Muscle of back (tissue), 13 donors: ENCODE data around the gene CAV2. TPM values are rescaled to one million over a fixed set of nuclear protein-coding genes. Genes with fewer than 3 reads are reported as not detected.
A peak's percentile ranks its signal among the peaks of the same experiment; 100 is the strongest.
"Not testable (repeated sequence)": the region's sequence is repeated elsewhere in the genome, so short reads cannot be mapped to it uniquely, and the experiment has no call there.

ENCODE experiments used
- DNase-seq, 3 donors: peaks; one replicate each; pipeline versions ENCODE4 v3.0.0 to v3.0.0-alpha.2; 2013
- long read RNA-seq, 9 donors: transcript quantifications; one replicate each; lab custom pipeline, GENCODE V29; 2026
- polyA plus RNA-seq, 10 donors: library from polyadenylated mRNA; unstranded; fragments of 120-200 nt; gene quantifications; one replicate each; pipeline ENCODE4 v1.2.1, GENCODE V29; 2013; ENCODE audit not compliant: insufficient read length in 10 of 10

CAV2 gene, protein sequence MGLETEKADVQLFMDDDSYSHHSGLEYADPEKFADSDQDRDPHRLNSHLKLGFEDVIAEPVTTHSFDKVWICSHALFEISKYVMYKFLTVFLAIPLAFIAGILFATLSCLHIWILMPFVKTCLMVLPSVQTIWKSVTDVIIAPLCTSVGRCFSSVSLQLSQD
- polyA plus RNA-seq, result 10 to 100 TPM; 37.7 to 79.5 (median 53.8) TPM
- long read RNA-seq, donor 1, transcript CAV2-201 (3 exons, 3,301 nt), result major isoform, 16 of 20 reads
- long read RNA-seq, donor 1, partial matches to known transcripts, result 0 of 20 reads
- long read RNA-seq, donor 1, other reads (novel, unspliced or antisense), result 0 of 20 reads
- long read RNA-seq, donor 2, transcript CAV2-201 (3 exons, 3,301 nt), result major isoform, 19 of 25 reads
- long read RNA-seq, donor 2, partial matches to known transcripts, result 0 of 25 reads
- long read RNA-seq, donor 2, other reads (novel, unspliced or antisense), result 0 of 25 reads
- long read RNA-seq, donor 3, result 0 reads
- long read RNA-seq, donor 4, transcript CAV2-201 (3 exons, 3,301 nt), result major isoform, 22 of 23 reads
- long read RNA-seq, donor 4, partial matches to known transcripts, result 0 of 23 reads
- long read RNA-seq, donor 4, other reads (novel, unspliced or antisense), result 0 of 23 reads
- long read RNA-seq, donor 5, transcript CAV2-201 (3 exons, 3,301 nt), result major isoform, 21 of 32 reads
- long read RNA-seq, donor 5, transcript CAV2-203 (2 exons, 1,179 nt), result minor isoform, 8 of 32 reads
- long read RNA-seq, donor 5, partial matches to known transcripts, result 0 of 32 reads
- long read RNA-seq, donor 5, other reads (novel, unspliced or antisense), result 0 of 32 reads
- long read RNA-seq, donor 6, transcript CAV2-201 (3 exons, 3,301 nt), result major isoform, 23 of 26 reads
- long read RNA-seq, donor 6, partial matches to known transcripts, result 0 of 26 reads
- long read RNA-seq, donor 6, other reads (novel, unspliced or antisense), result 0 of 26 reads
- long read RNA-seq, donor 7, transcript CAV2-201 (3 exons, 3,301 nt), result major isoform, 14 of 20 reads
- long read RNA-seq, donor 7, partial matches to known transcripts, result 0 of 20 reads
- long read RNA-seq, donor 7, other reads (novel, unspliced or antisense), result 0 of 20 reads
- long read RNA-seq, donor 8, transcript CAV2-201 (3 exons, 3,301 nt), result major isoform, 14 of 18 reads
- long read RNA-seq, donor 8, partial matches to known transcripts, result 0 of 18 reads
- long read RNA-seq, donor 8, other reads (novel, unspliced or antisense), result 0 of 18 reads
- long read RNA-seq, donor 9, transcript CAV2-201 (3 exons, 3,301 nt), result major isoform, 5 of 7 reads
- long read RNA-seq, donor 9, partial matches to known transcripts, result 0 of 7 reads
- long read RNA-seq, donor 9, other reads (novel, unspliced or antisense), result 0 of 7 reads

DNA sequence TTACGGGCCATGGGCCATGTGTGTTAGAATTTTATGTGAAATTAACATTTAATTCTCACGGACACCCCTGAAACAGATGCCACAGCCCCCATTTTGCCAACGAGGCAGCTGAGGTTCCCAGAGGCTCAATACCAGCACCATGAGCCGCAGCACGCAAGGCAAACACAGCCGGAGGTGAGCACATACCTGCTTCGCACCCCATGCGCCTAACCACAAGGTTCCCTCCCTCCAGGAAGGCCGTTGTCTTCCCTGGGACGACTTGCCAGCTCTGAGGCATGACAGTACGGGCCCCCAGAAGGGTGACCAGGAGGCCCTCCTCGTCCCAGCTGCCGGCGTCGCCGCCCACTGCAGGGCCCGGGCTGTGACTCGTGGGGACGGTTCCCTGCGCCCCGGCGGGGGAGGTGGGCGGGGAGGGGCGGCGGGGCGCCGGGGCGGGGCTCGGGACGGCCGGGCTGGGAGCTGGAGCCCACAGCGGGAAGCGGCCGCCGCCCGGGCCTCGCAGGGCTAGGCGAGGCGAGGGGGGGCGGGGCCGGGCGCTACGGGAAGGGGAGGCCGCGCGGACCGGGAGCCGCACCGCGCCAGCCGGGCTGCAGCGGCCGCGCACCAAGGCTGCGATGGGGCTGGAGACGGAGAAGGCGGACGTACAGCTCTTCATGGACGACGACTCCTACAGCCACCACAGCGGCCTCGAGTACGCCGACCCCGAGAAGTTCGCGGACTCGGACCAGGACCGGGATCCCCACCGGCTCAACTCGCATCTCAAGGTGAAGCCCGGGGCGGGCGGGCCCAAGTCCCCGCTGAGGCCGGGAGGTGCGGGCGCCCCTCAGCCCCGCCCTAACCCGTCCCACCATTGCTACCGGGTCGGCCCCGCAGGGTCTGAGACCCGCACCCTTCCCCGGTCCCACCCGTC is at the start of gene CAV2:
TSS of gene CAV2 (plus strand) at position 571 of the 910 bp plus-strand sequence. CDS start at position 615, 44 bp downstream.
- peak; percentile 53 to 80 (median 68) for DNase-seq

DNA sequence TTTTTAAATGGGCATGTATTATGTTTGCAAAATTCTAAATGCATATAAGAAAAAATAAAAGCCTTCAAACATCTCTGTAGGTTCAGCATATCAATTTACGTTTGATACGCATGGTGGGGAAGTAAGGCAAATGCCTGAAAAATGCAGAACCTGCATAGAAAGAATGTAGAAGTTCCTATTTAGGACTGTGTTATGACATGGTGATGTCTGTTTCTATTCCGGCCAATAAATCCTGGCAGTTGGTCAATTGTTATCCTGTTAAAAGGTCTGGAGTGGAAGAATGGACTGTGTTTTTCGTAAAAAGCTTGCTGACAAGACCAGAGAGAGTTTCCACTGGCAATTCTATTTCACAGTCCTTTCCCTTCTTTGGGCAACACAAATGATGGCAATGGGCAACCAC is 49.6 kb upstream of the CAV2 start:
- peak in 2 of 3 donors; percentile 64 to 69 for DNase-seq

DNA sequence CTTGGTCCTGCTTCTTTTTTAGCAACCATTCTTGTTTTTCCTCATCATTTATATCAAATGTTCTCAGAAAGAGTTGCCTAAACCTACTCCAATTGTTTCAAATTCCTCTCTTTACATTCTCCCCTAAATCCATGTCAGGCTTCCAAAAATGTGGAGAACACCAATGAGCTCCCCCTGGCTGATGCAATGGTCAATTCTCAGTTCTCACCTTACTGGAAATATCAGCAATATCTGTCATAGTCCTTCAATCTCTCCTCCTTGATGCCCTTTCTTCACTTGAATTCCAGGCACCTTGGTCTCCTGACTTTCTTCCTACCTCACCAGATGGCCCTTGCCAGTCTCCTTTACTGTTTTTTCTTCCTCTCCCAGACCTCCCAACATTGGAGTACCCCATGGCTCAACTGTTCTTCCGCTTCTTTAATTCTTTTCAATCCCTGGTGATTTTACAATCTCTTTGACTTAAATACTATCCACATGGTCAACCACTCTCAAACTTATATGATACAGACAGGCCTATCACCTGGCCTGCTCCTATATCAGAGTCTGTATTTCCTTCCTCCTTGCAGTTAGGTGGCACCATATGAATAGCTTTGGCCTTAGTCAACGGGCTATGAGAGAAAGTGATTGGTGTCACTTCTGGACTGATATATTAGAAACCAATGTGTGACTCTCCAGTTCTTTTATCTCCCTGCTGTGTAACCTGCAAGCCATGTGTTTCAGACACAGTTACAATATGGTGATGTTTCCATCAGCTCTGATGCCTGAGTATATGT is 47.4 kb upstream of the CAV2 start:
- DNase-seq, result no peak

DNA sequence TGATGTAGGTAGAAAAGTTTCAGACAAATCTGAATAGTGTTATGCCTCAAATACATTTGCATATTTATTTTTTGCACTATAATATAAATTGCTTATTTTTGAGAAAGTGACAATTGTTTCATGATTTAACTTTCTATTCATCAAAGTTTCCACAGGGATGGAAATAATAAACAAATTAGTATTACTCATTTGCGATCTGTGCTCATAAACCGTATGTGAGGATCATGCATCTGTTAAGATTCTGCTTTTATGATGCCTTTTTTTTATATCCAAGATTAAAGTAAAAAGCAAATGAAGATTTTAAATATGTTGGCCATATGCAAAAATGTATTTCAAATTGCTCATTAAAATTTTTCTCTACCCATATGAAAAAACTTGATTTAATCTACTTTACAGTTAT is 45.2 kb upstream of the CAV2 start:
- DNase-seq, result no peak

DNA sequence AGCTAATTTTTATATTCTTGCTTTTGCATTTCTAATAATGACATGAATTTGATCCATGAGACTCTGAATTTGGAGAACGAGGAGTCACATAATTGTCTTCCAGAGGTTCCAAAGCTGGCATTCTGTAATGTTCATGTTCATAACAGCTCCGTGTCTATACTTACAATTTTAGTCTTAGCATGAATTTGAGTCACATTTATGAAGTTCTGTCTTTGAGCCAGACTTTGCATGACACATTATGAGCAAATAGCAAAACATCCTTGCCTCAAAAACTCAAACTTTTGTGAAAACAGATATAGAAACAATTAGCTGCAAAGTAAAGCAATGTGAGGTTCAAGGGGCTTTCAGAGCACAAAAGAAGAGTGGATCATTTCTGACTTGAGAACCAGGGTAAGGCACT is 44.5 kb upstream of the CAV2 start:
- no peak for DNase-seq

DNA sequence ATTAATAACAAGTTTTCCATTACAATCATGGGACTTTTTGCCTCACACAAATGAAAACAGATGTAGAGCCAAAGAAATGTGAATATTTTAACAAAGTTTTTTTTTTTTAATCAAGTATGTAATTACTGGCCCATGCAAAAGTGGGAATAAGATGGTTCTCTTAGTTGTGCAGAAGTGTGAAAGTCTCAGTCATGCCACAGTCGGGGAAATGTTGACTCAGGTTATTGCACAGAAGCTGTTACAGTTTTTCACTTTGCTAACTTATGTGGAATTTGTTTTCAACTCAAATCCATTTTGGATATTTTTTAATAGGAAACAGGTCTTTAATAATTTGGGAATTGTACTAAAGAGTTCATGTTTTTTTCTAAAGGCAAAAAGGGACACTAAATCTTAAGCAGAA is 44.0 kb upstream of the CAV2 start:
- no peak for DNase-seq

DNA sequence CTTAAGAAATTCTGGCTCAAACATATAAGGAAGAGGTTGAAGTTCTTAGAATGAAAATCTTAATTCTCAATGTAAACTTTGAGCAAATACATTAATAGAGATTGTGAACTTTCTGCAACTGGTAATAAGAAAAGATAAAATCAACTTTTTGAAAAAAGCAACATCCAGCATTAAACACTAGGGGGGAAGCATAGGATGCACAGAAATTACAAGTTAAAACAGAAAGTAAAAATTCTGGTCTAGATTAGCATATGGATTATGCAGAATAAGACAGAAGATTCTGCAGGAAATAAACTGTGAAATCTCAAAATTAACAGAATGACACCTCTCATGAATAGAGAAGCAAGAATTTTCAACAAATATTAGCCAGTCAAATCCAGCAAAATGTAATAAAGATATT is 38.0 kb upstream of the CAV2 start:
- DNase-seq, result no peak

DNA sequence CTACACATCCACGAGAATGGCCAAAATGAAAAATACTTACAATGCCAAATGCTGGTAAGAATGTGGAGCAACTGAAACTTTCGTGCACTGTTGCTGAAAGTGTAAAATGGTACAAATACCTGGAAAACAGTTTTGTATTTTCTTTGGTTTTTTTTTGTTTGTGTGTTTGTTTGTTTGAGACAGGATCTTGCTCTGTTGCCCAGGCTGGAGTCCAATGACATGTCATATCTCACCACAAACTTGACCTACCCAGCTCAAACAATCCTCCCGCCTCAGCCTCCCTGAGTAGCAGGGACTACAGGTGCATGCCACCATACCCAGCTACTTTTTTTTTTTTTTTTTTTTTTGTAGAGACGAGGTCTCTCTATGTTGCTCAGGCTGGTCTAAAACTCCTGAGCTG is 35.6 kb upstream of the CAV2 start:
- no peak for DNase-seq

DNA sequence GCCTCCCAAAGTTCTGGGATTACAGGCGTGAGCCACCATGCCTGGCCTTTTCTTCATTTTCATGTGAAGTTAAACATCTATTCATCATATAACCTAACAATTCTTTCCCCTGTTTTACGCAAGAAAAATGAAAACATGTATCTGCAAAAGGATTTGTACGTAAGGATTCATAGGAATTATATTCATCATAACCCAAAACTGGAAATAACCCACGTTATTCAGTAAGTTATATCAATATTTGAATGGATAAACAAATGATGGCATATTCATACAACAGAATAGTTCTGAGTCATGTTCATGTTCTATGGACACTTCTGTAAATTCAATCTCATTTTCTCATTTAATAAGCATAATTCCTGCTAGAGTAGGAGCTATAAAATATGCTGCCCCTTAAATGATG is 35.2 kb upstream of the CAV2 start:
- no peak for DNase-seq

DNA sequence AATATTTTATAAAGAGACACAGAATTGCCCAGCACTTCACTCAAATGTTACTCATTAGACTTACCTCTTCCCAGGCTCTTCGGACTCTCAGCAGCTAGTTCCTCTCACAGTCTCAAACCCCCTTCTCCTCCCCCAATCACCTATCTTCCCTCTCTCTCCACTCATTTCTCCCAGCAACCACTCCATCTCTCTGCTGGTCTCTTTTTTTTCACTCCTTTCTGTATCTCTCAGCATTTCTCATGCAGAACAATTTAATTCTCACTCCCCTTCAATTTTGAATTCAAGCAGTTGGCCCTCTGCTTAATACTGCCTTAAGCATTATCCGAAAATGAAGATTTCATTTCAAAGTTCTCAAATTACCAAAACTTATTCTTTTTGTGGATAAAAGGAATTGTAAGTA is 34.4 kb upstream of the CAV2 start:
- DNase-seq, result no peak

DNA sequence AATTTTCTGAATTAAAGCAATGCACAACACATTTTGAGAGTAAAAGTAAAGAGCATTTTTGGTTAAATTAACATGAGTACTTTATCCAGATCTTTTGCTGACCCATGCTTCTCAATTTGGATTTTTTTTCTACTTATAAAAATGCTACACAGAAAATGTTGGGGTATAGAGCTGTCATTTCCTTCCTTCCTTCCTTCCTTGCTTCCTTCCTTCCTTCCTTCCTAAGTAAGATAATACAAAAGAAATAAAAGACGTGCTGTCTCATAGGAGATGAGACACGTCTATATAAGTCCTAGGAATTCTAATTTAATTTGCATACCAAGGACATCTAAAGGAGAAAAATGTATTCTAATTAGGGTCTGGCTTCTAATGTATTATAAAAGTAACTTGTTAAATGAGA is 31.0 kb upstream of the CAV2 start:
- no peak for DNase-seq

DNA sequence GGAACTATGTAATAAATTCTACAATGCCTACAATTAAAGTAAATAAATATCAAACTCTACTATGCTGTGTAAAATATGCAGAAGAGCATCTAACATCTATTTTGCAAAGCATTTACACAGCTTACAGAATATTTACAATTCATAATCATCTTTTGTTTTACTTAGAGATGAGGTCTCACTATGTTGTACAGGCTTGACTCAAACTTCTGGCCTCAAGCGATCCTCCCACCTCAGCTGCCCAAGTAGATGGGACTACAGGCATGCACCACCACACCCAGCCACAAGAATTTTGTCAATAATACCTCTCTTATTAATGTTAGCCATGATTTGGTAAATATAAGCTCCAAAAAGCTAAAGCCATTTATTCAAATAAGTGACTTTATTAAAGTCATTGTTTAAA is 21.9 kb upstream of the CAV2 start:
- DNase-seq, result no peak

DNA sequence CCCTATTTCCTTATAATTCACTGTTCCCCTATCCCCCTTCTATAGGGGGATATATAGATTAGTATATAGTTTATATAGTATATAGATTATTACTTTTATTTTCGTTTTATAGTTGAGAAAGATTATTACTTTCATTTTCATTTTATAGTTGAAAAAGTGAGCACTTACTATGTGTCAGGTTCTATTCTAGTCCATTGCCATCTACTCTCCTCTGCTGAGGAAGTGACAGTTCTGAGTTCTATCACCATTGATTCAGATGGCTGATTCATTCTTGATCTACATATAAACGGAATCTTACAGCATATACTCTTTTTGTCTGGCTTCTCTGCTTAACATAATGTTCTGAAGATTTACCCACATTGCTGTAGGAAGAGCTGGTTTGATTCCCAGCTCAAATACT is 20.7 kb upstream of the CAV2 start:
- DNase-seq, result no peak

DNA sequence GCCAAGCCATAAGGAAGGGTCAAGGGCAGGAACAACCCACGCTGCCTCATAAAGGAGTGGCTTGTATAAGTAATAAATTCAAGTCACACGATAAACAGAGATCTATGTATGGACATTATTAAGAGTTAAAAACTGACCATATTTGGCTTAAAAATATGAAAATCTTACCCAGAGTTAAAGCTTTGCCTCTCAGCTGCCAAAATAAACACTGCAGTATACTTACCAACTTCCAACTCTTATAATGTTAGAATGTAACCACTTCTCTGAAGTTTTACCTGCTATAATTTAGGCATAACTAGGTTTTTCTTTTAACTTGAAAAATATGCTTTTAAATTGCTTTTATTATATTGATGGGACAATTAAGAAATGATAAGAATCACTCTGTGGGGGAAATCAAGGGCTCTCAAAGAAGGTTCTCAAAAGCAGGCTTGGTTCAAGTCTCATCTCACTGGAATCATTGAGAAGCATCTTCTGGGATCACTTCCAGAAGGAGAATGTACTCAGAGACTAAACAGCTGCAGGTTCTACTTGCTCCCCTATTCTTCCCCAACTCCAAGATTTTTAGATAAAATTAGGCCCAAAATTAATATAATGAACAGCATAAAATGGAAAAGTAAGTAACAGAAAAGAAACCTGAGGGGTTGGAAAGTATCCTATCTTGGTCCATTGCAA is 16.1 kb upstream of the CAV2 start:
- no peak for DNase-seq

DNA sequence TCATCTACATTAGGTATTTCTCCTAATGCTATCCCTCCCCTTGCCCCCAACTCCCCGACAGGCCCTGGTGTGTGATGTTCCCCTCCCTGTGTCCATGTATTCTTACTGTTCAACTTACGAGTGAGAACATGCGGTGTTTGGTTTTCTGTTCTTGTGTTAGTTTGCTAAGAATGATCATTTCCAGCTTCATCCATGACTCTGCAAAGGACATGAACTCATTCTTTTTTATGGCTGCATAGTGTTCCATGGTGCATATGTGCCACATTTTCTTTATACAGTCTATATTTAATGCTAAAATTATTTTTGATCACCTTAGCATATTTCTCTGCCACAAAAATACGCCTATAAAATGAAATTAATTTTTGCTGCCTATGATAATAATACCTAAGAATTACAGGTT is 15.1 kb upstream of the CAV2 start:
- DNase-seq, result not testable (repeated sequence)

DNA sequence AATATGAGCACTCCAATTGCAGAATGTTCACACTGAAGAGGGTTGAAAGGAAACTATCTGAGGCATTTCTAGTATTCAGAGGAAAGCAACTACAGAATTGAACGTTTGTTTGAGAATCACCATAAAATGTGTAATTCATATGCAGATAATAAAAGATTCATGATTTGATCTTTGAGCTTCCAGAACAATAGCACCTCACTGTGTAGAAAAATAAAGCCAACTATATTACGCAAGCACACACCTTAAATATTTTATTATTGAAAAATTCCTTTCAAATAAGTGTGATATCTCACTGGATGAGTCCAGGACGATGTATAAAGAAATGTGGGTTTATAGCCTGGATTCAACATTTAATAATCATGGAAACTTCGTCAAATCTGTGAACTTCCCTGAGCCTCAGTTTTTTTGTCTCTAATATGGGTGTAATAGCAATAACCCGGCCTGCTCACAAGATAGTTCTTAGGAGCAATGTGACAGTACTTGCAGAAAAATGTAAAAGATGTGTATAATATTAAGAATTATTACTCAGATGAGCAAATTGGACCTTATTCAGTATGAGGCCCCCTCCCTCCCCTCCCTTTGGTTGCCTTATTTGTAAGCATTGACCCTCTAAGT is 11.5 kb upstream of the CAV2 start:
- DNase-seq, result no peak

DNA sequence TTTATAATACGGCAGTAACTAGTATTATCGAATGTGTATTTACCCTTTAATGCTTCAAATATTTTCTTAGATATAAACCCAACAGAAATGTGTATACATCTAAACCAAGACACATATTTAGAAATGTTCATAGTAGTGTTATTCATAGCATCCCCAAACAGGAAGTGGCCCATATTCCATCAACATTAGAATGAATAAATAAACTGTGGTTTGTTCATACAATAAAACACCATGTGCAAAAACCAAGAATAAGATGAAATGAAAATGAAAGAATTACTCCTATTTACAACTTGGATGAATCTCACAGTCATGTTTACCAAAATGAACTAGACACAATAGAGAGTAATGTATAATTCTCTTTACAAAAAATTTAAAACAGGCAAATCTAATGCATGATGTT is 9.2 kb upstream of the CAV2 start:
- no peak for DNase-seq

DNA sequence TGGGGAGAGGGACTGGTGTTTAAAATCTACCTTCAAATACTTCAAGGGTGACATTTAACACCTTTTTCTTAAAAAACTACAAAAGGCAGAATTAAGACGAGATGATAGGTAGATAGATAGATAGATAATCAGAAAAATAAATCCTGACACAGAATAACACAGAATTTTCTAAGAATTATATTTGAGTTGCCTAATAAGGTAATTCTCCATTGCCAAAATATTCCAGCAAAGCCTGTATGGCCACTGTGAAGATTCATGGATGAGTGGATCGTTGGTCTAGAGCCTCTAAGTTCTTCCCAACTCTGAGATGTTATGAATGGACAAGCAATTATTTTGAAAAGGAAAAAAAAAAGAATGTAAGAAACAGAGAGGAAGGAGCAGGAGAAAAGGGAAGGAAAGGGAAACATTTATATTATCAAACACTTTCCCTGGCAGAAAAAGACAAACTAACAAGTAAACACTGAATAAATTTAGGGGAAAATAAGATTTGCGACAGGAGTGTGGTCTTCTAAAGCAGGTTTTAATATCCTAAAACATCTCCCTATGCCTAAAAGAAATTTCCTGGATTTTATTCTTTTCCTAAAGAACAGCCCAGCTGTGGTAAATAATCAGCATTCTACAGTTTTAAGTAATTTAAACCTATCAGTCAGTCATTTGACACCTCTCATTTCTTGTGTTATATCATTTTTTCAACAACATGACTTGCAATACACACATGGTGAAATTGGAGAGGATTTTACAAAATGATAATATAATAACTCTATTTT is 7.5 kb upstream of the CAV2 start:
- DNase-seq, result no peak
